CD4-positive, alpha-beta T cell treated with Interleukin-2 at 100 ng/mL for 4 hours (primary cell): Measurements from ENCODE around the gene MUC21.

ENCODE experiments used
- DNase-seq: peaks from one replicate; pipeline ENCODE4 v3.0.0-alpha.2; 2020; ENCODE audit warnings: low spot score

MUC21 gene

DNA sequence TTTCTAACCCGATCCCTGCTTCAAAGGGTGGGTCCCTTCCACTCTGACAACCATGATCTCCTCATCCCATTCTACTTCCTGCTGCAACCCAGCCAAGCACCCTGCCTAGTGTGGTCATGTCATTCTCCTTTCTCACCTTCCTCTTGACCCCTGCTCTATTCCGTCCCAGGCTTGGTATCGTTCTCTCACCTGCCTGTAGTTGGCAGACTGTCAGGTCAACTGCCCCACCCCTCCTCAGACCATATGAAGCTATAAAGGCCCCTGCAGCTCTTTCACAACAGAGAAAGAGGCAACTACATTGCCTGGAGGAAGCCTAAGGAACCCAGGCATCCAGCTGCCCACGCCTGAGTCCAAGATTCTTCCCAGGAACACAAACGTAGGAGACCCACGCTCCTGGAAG, at the start of gene MUC21:
Gene MUC21, plus strand, starts transcription at position 280 of the 400 bp plus-strand sequence. CDS start 241 bp downstream, outside the sequence.
- no peak for DNase-seq

DNA sequence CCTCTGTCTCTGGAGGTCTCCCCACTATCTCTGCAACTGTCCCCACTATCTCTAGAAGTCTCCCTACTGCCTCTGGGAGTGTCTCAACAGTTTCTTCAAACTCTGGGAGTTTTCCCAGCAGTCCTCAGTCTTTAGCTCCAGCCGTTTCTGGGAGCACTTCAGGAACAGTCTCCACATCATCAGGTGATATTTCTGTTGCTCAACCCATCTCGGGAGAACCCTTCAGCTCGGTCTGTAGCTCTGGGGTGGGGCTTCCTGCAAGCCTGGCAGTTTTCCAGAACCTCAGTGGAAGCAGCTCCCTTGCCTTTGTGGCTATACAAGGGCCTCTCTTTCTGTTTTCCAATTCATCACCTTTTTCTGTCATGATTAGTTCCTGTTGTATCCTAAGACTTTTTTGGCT, 48.5 kb upstream of the MUC21 start:
- no peak for DNase-seq

DNA sequence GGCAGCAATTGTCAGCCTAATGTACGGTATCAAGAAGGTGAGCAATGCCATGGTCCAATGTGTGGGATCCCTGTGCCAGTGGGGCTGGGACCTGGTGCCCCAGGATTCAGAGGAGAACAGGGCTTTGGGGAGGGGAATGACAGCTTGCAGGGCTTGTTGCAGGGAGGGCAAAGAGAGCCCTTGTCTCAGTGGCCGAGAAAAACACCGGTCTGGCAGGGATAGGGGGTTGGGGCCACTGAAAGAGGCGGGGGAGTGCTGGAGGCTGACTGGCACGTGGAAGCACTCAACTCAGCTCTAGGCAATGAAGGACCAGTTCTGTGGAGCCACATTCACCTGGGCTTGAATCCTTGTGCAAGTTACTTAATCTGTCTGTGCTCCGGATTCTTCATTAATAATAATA, 46.3 kb upstream of the MUC21 start:
- DNase-seq = no peak

DNA sequence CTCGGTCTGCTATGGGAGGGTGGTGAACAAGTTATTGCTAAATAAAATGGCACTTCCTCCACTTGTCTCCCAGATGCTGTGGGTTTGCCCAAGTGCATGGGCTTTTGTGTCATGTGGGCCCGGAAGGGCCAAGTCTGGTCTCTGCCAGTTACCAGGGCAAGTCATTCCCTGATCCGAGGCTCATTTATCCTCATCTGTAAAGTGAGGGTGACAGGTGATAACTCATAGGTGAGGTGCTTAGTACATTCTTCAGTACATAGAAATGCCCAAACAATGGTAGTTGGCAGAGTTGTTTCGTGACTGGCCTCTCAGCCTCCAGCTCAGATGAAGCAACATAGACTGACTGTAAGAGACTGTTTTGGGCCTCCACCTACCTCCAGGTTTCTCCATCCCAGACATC, 44.8 kb upstream of the MUC21 start:
- DNase-seq = no peak

DNA sequence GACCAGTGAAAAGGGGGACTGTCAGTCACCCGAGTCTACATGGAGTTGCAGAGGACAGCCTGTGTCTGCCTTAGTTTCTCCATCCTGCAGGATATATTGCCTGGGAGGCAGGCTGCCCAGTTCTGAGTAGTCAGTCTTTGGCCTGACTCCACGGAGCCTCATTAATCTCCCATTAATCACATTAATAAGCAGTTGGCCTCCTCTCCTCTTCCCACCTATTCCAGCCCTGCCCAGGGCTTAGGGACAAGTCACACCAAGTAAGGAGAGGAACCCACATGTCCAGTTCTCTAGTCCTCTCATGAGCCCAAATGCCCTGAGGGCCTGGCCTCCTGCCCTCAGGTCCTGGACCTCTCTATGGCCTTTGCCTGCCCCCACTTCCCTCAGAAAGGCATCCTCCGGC, 44.0 kb upstream of the MUC21 start:
- DNase-seq = no peak

DNA sequence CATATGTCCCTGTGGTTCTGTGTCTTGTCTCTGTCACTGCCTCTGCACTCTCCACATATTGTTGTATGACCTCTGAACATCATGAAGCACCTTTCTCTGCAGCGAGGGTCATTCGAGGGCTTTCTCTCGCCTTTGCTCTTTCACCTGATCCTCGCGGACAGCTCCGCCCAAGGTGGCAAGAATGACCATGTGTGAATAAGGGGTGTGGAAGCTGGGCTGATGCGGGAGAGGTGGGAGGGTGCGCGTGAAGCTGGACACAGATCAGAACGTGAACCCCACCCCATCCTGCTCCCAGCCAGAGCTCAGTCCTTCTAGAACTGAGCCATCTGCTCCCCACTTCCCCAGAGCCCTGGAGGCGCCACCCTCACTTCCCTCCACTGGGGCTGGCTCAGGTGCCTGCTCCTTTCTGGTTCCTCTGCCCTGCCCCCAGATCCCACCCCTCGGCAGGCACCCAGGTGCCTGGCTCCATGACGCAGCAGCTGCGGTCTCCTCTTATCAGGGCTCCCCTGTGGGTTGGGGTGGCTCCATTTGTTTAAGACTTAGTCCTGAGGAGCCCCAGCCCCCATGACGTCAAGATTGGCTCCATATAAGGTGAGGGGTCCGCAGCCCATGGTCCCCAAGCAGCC, 43.0 kb upstream of the MUC21 start, which contains the start of gene MUCL3:
Gene MUCL3, plus strand, starts transcription at position 613 of the 626 bp plus-strand sequence. CDS start 27 bp downstream, outside the sequence.
- no peak for DNase-seq

DNA sequence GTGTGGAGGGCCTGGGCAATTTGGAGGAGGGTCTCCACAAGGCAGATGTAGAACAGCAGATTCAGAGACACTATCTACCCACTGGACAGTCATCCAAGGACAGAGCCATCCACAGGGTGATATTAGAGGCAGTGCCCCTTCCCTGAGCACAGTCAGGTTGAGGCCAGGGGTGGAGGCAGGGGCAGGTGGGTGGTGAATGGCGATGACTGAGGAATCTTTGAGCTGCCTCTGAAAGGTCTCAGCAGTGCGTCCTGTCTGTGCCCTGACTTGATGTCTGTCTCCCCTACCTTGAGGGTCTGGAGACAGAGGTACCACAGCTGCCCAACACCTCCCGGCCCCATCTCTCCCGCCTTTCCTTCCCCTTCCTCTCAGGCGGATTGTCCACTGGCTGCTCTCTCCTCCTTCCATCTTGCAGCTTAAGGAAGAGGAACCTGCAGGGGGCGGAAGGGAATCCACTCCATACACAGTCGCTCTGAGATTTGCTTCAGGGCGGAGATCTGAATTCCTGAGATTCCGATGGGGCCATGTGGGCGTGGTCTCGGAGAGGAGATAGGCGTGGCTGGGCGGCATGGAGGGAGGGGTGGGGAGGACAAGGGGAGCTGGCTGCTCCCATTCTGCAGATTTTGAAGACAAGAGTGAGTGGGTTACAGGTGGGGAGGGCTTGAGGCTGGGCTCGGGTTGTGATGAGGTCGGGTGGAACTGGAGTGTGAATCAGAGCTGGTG, 41.0 kb upstream of the MUC21 start:
- DNase-seq = no peak

DNA sequence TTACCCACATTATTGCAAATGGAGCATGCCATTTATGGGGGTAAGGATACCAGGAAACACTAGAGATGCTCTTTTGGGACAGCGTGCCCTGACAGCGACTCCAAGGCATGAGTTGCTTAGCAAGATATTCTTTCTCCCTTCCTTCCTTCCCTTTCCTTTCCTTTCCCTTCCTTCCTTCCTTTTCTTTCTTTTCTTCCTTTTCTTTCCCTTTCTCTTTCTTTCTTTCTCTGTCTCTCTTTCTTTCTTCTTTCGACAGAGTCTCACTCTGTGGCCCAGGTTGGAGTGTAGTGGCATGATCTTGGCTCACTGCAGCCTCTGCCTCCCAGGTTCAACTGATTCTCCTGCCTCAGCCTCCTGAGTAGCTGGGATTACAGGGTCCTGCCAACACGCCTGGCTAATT, 39.5 kb upstream of the MUC21 start:
- no peak for DNase-seq

DNA sequence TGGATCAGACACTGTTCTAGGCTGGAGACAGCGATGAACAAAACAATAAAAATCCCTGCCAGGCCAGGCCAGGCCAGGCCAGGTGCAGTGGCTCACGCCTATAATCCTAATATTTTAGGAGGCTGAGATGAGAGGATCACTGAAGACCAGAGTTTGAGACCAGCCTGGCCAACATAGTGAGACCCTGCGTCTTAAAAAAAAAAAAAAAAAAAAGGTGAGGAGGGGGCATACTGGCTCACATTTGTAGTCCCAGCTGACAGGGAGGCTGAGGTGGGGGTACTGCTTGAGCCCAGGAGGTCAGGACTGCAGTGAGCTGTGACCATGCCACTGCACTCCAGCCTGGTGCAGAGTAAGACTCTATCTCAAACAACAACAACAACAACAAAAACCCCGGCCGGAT, 38.2 kb upstream of the MUC21 start:
- DNase-seq = no peak

DNA sequence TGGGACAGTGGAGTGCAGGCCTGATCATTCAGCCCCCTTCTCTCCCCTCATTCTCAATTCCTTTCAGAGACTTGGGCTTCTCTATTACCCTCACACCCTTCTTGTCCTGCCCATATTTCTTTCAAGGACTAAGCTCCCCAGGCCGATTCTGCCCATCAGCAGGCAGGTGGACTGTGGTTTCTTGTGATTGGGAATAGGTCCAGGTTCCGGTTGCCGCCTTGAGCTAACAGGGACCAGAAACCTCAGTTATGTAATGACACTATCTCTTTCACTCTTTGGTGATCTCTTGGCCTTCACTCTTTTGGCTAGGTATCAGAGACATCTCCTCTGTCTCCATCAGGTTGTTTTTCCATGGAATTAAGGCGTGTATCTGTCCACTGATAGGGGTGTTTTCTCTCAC, 36.3 kb upstream of the MUC21 start:
- DNase-seq = no peak

DNA sequence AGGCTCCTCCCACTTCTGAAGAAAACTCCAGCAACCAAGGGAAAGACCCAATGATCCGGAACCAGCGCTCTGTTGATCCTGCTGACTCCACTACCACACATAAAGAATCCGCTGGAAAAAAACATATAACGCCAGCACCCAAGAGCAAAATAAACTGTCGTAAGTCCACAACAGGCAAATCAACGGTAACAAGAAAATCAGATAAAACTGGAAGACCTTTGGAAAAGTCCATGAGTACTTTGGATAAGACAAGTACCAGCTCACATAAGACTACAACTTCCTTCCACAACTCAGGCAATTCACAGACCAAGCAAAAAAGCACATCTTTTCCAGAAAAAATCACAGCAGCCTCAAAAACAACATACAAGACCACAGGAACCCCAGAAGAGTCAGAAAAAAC, 34.7 kb upstream of the MUC21 start:
- DNase-seq = no peak

DNA sequence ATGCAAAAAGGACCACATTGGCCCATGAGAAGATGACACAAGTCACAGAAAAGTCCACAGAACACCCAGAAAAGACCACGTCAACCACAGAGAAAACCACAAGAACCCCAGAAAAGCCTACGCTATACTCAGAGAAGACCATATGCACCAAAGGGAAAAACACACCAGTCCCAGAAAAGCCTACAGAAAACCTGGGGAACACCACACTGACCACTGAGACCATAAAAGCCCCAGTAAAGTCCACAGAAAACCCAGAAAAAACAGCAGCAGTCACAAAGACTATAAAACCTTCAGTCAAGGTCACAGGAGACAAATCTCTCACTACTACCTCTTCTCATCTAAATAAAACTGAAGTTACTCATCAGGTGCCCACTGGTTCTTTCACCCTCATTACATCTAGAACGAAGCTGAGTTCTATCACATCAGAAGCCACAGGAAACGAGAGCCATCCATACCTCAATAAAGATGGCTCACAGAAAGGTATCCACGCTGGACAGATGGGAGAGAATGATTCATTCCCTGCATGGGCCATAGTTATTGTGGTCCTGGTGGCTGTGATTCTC, 31.5 kb upstream of the MUC21 start:
- DNase-seq = no peak

DNA sequence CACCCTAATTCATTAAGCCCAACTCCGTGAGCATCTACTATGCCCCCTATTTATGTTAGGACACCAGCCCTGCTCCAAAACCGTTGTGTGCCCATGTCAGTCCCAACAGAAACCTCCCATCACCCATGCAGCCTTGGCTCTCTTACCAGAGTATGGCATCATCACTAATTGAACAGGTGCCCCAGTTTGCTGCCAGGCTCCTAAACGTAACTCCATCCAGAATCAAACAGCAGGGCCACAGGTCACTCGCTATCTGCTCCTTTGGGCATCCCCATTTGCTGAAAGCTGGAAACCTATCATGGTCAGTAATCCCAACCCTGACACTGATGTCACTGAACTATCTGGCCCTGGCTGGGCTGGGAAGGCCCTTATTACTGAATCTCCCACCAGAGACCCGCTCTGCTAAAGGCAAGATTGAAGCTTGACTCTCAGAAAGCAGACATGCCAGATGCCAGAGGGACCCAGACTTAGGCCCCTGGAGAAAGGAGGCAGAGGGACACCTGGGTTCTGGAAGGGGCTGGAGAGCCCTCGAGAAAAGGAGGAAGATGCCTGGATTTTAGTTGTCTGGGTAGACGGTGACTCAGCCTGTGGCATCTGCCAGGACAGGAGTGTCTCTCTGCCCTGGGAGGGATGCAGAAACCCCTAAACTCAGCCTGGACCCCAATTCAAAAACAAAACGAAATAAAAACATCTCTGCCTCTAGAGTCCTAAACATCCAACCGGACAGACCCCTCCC, 28.7 kb upstream of the MUC21 start:
- DNase-seq = no peak

DNA sequence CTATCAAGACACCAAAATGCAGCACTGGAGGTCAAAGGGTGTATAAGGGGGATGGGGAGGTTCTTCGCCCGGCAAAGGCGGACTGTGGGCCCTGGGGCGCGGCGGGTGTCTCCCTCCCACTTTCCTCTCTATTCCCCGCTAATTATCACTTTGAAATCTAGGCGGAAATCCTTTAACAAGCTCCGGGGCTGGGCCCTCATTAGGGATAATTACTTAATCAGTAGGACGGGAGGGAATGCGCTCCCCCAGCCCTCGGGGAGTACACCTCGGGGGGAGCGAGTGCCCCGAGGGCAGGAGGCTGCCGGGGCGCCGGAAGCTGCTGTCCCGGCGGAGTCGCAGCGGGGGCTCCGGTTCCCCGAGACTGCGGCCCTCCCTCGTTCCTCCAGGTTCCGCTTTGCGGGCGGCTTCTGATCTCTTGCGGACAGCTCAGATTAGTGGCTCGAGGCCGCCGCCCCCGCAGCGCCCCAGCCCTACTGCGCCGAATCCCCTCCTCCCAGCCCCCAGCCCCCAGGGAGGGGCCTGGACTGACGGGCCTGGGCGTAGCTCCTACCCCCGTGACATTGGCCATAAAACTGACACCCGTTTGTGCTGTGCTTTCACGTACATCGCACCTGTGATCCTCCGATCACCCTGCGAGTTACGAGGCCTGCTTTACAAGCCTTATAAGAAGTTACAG, 28.0 kb upstream of the MUC21 start:
- peak; percentile 69 for DNase-seq

DNA sequence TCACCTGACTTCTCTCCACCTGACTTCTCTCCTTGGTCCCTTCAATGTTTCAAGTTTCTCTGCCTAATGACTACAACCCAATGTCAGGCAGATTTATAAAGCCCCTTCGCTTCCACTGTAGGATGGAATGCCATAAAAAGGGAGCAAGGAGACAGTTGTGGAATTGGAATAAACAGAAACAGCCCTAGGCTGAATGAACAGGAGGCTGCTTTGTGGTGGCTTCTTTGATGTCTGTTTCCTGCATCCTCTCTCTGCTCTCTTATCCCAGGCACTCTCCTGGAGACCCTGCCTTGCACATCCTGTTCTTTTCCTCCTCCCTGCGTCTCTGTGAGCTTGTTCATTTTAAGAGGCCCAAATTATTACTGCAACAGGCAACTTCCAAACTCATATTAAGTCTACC, 25.8 kb upstream of the MUC21 start:
- no peak for DNase-seq

DNA sequence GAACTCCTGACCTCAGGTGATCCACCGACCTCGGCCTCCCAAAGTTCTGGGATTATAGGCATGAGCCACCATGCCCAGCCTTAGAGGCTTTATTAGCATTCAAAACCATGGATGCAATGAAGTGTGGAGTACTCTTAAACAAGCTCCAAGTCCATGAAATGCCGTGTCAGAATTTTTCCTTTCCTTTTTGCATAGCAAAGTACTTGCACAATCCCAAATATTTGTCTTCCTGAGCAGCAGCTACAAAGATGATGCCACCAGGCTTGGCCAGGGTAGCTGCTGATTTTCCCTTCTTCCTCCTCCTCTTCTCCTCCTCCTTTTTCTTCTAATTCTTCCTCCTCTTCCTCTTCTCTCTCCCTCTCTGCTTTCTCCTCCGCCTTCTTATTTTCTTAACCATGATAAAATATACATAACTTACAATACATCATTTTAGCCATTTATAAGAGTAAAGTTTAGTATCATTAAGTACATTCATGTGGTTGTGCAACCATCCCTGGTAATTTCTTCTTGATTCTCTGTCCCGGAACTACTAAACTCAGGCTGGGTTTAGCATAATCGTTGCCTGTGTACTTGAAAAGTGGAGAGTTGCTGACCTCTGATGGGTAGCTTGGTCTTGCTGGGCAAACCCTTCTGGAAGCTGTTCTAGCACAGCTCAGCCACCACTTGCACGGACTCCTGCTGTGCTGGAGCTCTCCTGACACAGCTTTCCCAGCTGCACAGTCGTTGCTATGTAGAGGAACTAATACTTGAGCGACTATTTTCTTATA, 22.4 kb upstream of the MUC21 start:
- no peak for DNase-seq

DNA sequence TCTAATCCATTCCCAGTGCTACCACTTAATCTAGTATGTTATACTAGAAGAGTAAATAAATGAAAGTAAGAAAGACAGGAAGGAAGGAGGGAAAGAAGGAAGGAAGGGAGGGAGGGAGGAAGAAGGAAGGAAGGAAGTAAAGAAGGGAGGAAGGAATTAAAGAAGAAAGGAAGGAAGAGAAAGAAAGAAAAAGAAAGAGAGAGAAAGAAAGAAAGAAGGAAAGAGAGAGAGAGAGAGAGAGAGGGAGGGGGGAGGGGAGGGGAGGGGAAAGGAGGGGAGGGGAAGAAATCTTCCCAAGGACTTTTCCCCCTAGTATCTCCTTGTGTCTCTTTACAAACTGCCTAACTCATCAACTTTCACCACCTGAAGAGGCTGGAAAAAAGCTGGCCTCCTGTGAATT, 20.8 kb upstream of the MUC21 start:
- no peak for DNase-seq

DNA sequence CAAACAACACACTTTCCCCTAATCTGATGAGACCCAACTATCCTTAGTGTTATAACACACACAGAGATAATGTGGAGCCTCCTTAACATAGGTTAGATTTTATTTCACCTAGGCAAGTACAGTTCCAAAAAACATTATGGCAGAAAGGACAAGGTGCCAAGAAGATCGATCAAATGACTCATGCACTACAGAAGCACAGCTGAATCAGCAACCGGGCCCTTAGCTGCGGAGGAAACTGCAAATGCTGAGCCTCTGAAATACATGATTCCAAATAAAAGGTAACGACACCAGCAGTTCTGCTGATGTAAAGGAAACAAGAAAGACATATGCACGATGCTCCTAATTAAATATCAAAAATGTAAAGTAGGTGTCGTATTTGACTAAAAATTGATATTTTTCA, 19.9 kb upstream of the MUC21 start:
- no peak for DNase-seq

DNA sequence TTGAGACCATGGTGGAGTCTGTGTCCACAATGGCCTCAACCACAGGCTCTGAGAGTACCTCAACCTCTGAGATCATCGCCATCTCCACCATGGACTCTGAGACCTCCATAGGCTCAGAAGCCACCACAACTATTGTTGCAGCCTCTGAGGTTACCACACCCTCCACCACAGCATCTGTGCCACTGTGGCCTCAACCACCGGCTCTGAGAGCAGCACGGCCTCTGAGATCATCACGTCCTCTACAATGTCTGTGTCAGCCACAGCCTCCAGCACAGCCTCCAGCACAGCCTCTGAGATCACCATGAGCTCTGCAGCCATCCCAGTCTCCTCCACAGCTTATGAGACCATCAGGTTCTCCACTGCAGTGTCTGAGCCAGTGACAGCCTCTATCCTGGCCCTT, 19.4 kb upstream of the MUC21 start:
- peak; percentile 31 for DNase-seq

DNA sequence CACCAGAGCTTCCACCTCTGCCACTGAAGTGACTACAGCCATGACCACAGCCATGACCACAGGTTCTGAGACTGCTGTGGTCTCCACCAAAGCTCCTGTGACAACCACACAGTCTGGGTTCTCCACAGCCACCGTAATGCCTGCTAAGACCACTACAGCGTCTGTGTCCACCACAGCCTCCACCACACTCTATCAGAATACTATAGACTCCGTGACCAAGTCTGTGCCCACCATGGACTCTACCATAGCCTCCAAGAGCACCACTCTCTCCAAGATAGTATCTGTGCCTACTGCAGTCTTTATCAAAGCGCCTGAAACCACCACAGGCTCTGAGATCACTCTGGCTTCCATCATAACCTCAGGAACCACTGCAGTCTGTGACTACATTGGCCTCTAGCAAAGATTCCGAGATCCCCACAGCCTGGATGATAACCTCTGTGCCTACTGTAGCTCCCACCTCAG, 18.3 kb upstream of the MUC21 start:
- no peak for DNase-seq

DNA sequence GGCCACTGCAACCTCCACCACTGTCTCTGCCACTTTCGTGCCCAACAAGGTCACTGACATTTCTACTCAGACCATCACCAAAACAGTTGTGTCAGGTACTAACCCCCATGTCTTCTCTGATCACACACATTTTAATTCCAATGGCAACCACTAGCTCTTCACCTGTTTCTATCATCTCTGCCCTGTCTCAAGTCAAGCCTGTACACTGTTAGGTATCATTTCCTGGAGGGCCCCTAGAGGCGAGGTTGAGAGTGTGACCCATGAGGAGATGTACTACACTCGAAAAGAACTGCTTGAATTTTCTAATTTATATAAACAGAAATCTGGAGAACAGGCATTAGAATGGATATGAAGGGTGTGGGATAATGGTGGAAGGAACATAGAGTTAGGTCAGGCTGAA, 17.4 kb upstream of the MUC21 start:
- DNase-seq = no peak
